ENCODE measurements around the gene ZNF30.

ZNF30 gene

GRCh38 chr19:34985249-34986022, 58.7 kb downstream of the ZNF30 start:
- H3K27ac ChIP-seq (replicated peaks; ENCODE audit: low read length) = no peak overlapping the region
- H3K4me1 ChIP-seq (ENCODE audit: control insufficient read depth in 2 of 2, insufficient read depth in 1 of 2, low read depth in 1 of 2, low read length in 2 of 2) = peaks cover 0 to 5% of the 10 kb centered on the region in 2 donors
- H2BK120ac ChIP-seq (ENCODE audit: low read depth, low read length) = no peak overlapping the region
- H3K23ac ChIP-seq (ENCODE audit: low read depth, low read length, poor library complexity) = no peak overlapping the region
- no peaks in the 10 kb centered on the region for H3K27me3 ChIP-seq (ENCODE audit: control insufficient read depth in 3 of 3, insufficient read depth in 3 of 3, low read depth in 1 of 3, low read length in 3 of 3)
- no peak overlapping the region for H3K14ac ChIP-seq (ENCODE audit: low read length)
- H2BK5ac ChIP-seq (ENCODE audit: low read length) = no peak overlapping the region
- no peak overlapping the region for H2BK12ac ChIP-seq (ENCODE audit: low read length)
- peak overlapping the region; percentile 84 for H2AFZ ChIP-seq (ENCODE audit: low read length)
- no peak overlapping the region for H3K4ac ChIP-seq (ENCODE audit: low read length)
- peaks cover 0 to 3% of the 10 kb centered on the region in 2 donors for H3K9me3 ChIP-seq (replicated peaks in 1 of 2; ENCODE audit: control insufficient read depth in 2 of 2, insufficient read depth in 1 of 2, low read depth in 1 of 2, low read length in 2 of 2)
- no peaks in the 10 kb centered on the region for H3K79me1 ChIP-seq (ENCODE audit: low read depth, low read length)
- no peak overlapping the region for H3K9ac ChIP-seq (ENCODE audit: low read depth, low read length, poor library complexity)
- H2BK15ac ChIP-seq (ENCODE audit: low read length) = peak overlapping the region; percentile 13
- peak overlapping the region; percentile 65 for H3K18ac ChIP-seq (ENCODE audit: low read length)
- H4K91ac ChIP-seq (ENCODE audit: low read depth, low read length, poor library complexity) = no peak overlapping the region
- peak overlapping the region; percentile 92 for H4K8ac ChIP-seq (ENCODE audit: low read depth, low read length)
- H3K4me3 ChIP-seq (ENCODE audit: low read length in 2 of 2) = no peak overlapping the region
- DNase-seq (ENCODE audit: low spot score) = no peak
- H3K4me2 ChIP-seq (ENCODE audit: insufficient read depth, low read length, poor library complexity, severe bottlenecking) = no peak overlapping the region
- no CpG with 5 or more reads among the region's 7 CpGs for WGBS, 2 donors (ENCODE audit: extremely low coverage in 2 of 2, insufficient read length in 2 of 2, insufficient replicate concordance in 1 of 2)
- H2AK5ac ChIP-seq (ENCODE audit: low read depth, low read length) = no peak overlapping the region
- H3K36me3 ChIP-seq (replicated peaks in 1 of 2; ENCODE audit: control insufficient read depth in 2 of 2, insufficient read depth in 2 of 2, low read length in 2 of 2) = no peaks in the 10 kb centered on the region

GRCh38 chr19:34988119-34988518, 61.4 kb downstream of the ZNF30 start:
- Histone ChIP-seq H3K9ac (ENCODE audit: low read depth, low read length, poor library complexity) (no peak overlapping the region), H2BK120ac (ENCODE audit: low read depth, low read length) (no peak overlapping the region), H3K36me3 (replicated peaks in 1 of 2; ENCODE audit: control insufficient read depth in 2 of 2, insufficient read depth in 2 of 2, low read length in 2 of 2) (no peaks in the 10 kb centered on the region), H3K4me2 (ENCODE audit: insufficient read depth, low read length, poor library complexity, severe bottlenecking) (no peak overlapping the region), H3K4me1 (ENCODE audit: control insufficient read depth in 2 of 2, insufficient read depth in 1 of 2, low read depth in 1 of 2, low read length in 2 of 2) (peaks cover 0 to 5% of the 10 kb centered on the region in 2 donors), H2BK5ac (ENCODE audit: low read length) (no peak overlapping the region), H3K9me3 (replicated peaks in 1 of 2; ENCODE audit: control insufficient read depth in 2 of 2, insufficient read depth in 1 of 2, low read depth in 1 of 2, low read length in 2 of 2) (peaks cover 0 to 3% of the 10 kb centered on the region in 2 donors), H4K8ac (ENCODE audit: low read depth, low read length) (no peak overlapping the region), H3K23ac (ENCODE audit: low read depth, low read length, poor library complexity) (no peak overlapping the region), H2AK5ac (ENCODE audit: low read depth, low read length) (no peak overlapping the region), H2BK12ac (ENCODE audit: low read length) (no peak overlapping the region), H3K4me3 (ENCODE audit: low read length in 2 of 2) (no peak overlapping the region), H3K14ac (ENCODE audit: low read length) (no peak overlapping the region), H2BK15ac (ENCODE audit: low read length) (no peak overlapping the region), H2AFZ (ENCODE audit: low read length) (no peak overlapping the region), H3K27ac (replicated peaks; ENCODE audit: low read length) (no peak overlapping the region), H3K27me3 (ENCODE audit: control insufficient read depth in 3 of 3, insufficient read depth in 3 of 3, low read depth in 1 of 3, low read length in 3 of 3) (no peaks in the 10 kb centered on the region), H3K79me1 (ENCODE audit: low read depth, low read length) (no peaks in the 10 kb centered on the region), H4K91ac (ENCODE audit: low read depth, low read length, poor library complexity) (no peak overlapping the region), H3K4ac (ENCODE audit: low read length) (no peak overlapping the region), H3K18ac (ENCODE audit: low read length) (no peak overlapping the region)
- no CpG with 5 or more reads among the region's 1 CpG for WGBS, 2 donors (ENCODE audit: extremely low coverage in 2 of 2, insufficient read length in 2 of 2, insufficient replicate concordance in 1 of 2)
- no peak for DNase-seq (ENCODE audit: low spot score)

- no peak overlapping the region for H2AFZ ChIP-seq (ENCODE audit: low read length)
- no peaks in the 10 kb centered on the region for H3K27me3 ChIP-seq (ENCODE audit: control insufficient read depth in 3 of 3, insufficient read depth in 3 of 3, low read depth in 1 of 3, low read length in 3 of 3)
- no peak overlapping the region for H3K18ac ChIP-seq (ENCODE audit: low read length)
- H3K9me3 ChIP-seq (replicated peaks in 1 of 2; ENCODE audit: control insufficient read depth in 2 of 2, insufficient read depth in 1 of 2, low read depth in 1 of 2, low read length in 2 of 2) = peaks cover 0 to 1% of the 10 kb centered on the region in 2 donors
- H3K4me3 ChIP-seq (ENCODE audit: low read length in 2 of 2) = no peak overlapping the region
- WGBS, 2 donors (ENCODE audit: extremely low coverage in 2 of 2, insufficient read length in 2 of 2, insufficient replicate concordance in 1 of 2) = no CpG with 5 or more reads among the region's 6 CpGs
- DNase-seq (ENCODE audit: low spot score) = no peak
- no peak overlapping the region for H3K4me2 ChIP-seq (ENCODE audit: insufficient read depth, low read length, poor library complexity, severe bottlenecking)
- peaks cover 0 to 5% of the 10 kb centered on the region in 2 donors for H3K4me1 ChIP-seq (ENCODE audit: control insufficient read depth in 2 of 2, insufficient read depth in 1 of 2, low read depth in 1 of 2, low read length in 2 of 2)
- H2AK5ac ChIP-seq (ENCODE audit: low read depth, low read length) = no peak overlapping the region
- H3K79me1 ChIP-seq (ENCODE audit: low read depth, low read length) = no peaks in the 10 kb centered on the region
- no peak overlapping the region for H2BK120ac ChIP-seq (ENCODE audit: low read depth, low read length)
- no peak overlapping the region for H4K91ac ChIP-seq (ENCODE audit: low read depth, low read length, poor library complexity)
- H2BK15ac ChIP-seq (ENCODE audit: low read length) = no peak overlapping the region
- no peak overlapping the region for H4K8ac ChIP-seq (ENCODE audit: low read depth, low read length)
- H3K4ac ChIP-seq (ENCODE audit: low read length) = no peak overlapping the region
- H3K23ac ChIP-seq (ENCODE audit: low read depth, low read length, poor library complexity) = no peak overlapping the region
- H3K27ac ChIP-seq (replicated peaks; ENCODE audit: low read length) = no peak overlapping the region
- H3K36me3 ChIP-seq (replicated peaks in 1 of 2; ENCODE audit: control insufficient read depth in 2 of 2, insufficient read depth in 2 of 2, low read length in 2 of 2) = no peaks in the 10 kb centered on the region
- no peak overlapping the region for H3K14ac ChIP-seq (ENCODE audit: low read length)
- no peak overlapping the region for H3K9ac ChIP-seq (ENCODE audit: low read depth, low read length, poor library complexity)
- no peak overlapping the region for H2BK5ac ChIP-seq (ENCODE audit: low read length)
- no peak overlapping the region for H2BK12ac ChIP-seq (ENCODE audit: low read length)
Observed at GRCh38 chr19:34989298-34989697, 62.6 kb downstream of the ZNF30 start.

- no CpG with 5 or more reads among the region's 13 CpGs for WGBS, 2 donors (ENCODE audit: extremely low coverage in 2 of 2, insufficient read length in 2 of 2, insufficient replicate concordance in 1 of 2)
- Histone ChIP-seq H3K23ac (ENCODE audit: low read depth, low read length, poor library complexity) (no peak overlapping the region), H2BK5ac (ENCODE audit: low read length) (no peak overlapping the region), H3K9me3 (replicated peaks in 1 of 2; ENCODE audit: control insufficient read depth in 2 of 2, insufficient read depth in 1 of 2, low read depth in 1 of 2, low read length in 2 of 2) (peaks cover 0 to 4% of the 10 kb centered on the region in 2 donors), H3K9ac (ENCODE audit: low read depth, low read length, poor library complexity) (no peak overlapping the region), H3K18ac (ENCODE audit: low read length) (no peak overlapping the region), H3K36me3 (replicated peaks in 1 of 2; ENCODE audit: control insufficient read depth in 2 of 2, insufficient read depth in 2 of 2, low read length in 2 of 2) (no peaks in the 10 kb centered on the region), H4K8ac (ENCODE audit: low read depth, low read length) (no peak overlapping the region), H3K79me1 (ENCODE audit: low read depth, low read length) (no peaks in the 10 kb centered on the region), H3K4me2 (ENCODE audit: insufficient read depth, low read length, poor library complexity, severe bottlenecking) (no peak overlapping the region), H2BK15ac (ENCODE audit: low read length) (no peak overlapping the region), H3K4me1 (ENCODE audit: control insufficient read depth in 2 of 2, insufficient read depth in 1 of 2, low read depth in 1 of 2, low read length in 2 of 2) (peaks cover 0 to 1% of the 10 kb centered on the region in 2 donors), H3K27ac (replicated peaks; ENCODE audit: low read length) (no peak overlapping the region), H3K27me3 (ENCODE audit: control insufficient read depth in 3 of 3, insufficient read depth in 3 of 3, low read depth in 1 of 3, low read length in 3 of 3) (no peaks in the 10 kb centered on the region), H2AK5ac (ENCODE audit: low read depth, low read length) (no peak overlapping the region), H2AFZ (ENCODE audit: low read length) (no peak overlapping the region), H2BK12ac (ENCODE audit: low read length) (no peak overlapping the region), H4K91ac (ENCODE audit: low read depth, low read length, poor library complexity) (no peak overlapping the region), H3K14ac (ENCODE audit: low read length) (no peak overlapping the region), H3K4ac (ENCODE audit: low read length) (no peak overlapping the region), H3K4me3 (ENCODE audit: low read length in 2 of 2) (peak overlapping the region in 1 of 2 donors; percentile 30), H2BK120ac (ENCODE audit: low read depth, low read length) (no peak overlapping the region)
- no peak for DNase-seq (ENCODE audit: low spot score)
Observed at GRCh38 chr19:34990578-34991192, 64.0 kb downstream of the ZNF30 start.
